Frontal cortex (tissue), 4 donors: ENCODE data around the gene STPG1. TPM values are rescaled to one million over a fixed set of nuclear protein-coding genes. Genes with fewer than 3 reads are reported as not detected.
A peak's percentile ranks its signal among the peaks of the same experiment; 100 is the strongest.

Experiments
- DNase-seq, 2 donors: peaks; one replicate each; pipeline ENCODE4 v3.0.0; 2012; ENCODE audit warnings: low spot score in 2 of 2
- FAIRE-seq: peaks from 2 replicates; lab custom pipeline; 2012; peaks lifted over from hg19 to GRCh38; lab: Jason Lieb, UNC
- total RNA-seq: library from RNA; depleted of rRNA; stranded (reverse); fragments of >200 nt; gene quantifications from one replicate; pipeline ENCODE4 v1.2.3, GENCODE V29; 2014
- donor health status: control.
- donor health status: control.
- donor health status: control.

Gene STPG1
- total RNA-seq, 1 donor from 2014 or later, result 2.9 TPM

DNA sequence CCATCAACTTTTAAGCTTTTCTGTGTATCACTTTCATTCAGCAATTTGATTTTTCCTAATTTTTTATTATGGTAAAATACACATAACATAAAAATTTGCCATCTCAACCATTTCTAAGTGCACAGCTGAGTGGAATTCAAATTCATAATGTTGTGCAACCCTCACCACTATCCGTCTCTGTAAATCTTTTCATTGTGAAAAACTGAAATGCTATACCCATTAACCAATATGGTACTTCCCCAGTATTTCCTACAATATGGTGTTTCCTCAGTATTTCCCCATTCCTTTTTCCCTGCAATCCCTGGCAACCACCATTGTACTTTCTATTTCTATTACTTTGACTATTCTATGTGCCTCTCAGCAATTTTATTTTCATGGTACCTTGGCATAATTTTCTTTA lies 6.8 kb downstream of the STPG1 start:
- DNase-seq (no peak), FAIRE-seq (no peak)

DNA sequence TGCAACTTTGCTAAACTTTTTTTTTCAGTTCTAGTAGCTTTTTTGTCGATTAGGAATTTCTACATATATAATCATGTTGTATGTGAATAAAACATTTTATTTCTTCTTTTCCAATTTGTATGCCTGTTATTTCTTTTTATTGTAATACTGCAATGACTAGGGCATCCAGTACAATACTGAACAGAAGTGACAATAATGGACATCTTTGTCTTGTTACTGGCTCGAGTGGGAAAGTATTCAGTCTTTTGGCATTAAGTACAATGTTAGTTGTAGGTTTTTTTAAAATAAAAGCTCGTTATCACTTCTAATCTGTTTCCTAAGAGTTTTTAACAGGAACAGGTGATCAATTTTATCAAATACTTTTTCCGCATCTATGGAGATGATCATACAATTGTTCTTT lies 9.8 kb downstream of the STPG1 start:
- no peak for DNase-seq
- no peak for FAIRE-seq

DNA sequence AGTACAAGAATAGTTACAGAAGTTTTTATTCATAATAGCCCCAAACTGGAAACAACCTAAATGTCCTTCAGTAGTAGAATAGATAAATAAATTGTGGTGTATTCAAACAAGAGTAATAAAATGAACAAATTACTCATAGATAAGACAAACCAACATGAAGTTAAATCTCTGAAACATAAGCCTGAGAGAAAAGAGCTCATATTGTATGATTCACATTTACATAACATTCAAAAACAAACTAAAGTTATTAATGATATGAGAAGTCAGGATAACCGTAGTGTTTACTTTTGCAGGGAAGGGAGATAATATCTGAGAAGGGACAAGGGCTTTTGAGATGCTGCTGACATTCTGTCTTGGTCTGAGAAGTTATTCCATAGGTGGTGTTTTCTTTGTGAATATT lies 13.5 kb downstream of the STPG1 start:
- DNase-seq (no peak), FAIRE-seq (no peak)

DNA sequence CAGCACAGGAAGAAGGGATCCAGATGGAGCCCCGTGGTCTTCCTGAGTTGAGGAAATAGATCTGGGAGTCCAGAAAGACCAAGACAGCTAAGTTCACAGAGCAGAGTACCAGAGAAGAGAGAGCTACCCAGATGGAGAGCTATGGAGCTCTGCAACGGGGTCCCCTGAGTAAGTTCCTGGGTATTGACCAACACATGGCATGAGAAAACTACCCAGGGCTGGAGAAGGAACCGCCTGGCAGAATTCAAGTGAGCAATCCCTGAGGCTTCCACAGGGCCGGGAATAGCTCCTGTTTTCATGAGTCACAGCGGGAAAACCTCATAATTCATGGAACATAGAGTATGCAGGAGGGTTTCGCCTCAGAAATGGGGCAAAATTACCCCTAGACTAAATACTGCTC lies 19.7 kb downstream of the STPG1 start:
- no peak for DNase-seq
- no peak for FAIRE-seq

DNA sequence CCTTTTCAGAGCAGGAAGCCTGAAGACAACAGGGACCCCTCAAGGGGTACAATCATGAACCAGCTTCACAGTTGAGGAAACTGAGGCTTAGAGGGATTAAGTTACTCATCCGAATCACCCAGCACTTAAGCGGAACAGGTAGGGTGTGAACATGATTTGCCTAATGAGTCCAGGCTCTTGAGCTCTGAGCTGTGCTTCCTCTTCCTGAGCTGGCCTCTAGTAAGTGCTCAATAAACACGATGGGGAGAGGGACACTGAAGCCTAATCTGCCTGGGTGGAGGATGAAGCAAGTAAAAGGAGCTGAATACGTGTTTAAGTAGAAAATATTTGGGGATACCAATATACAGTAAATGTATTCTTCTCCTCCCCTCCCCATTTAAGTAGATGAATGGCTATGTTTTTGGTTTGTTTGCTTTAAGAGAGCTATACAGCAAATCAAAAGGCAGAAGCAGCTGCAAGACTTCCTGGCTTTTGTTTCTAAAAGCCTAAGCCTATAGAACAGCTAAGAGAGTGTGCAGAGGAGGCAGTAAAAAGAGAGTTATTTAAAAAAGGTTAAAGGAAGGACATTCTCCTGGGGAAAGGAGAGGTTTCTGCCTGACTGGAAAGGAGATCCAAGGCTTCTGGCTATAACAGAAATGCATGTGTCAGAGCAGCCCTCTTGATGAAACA lies 20.5 kb downstream of the STPG1 start:
- FAIRE-seq, result no peak

DNA sequence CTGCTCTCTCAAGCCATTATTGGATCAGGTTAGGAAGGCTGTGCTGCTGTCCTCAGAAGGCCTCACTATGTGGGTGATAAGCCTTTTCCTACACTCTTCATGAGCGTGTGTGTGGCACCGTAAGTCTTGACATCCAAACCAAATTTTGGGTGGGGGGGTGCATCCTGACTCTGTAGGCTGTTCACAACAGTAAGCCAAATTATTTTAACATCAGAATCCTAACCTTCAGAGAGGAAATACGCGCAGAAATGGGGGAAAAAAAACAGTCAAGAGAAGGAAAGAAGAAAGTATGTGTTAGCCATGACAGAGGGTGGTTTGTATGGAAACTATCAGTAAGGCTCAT lies 21.0 kb downstream of the STPG1 start:
- no peak for FAIRE-seq
- DNase-seq, result no peak

More for the DNA sequence above, 20.5 kb downstream of the STPG1 start:
- no peak for DNase-seq

DNA sequence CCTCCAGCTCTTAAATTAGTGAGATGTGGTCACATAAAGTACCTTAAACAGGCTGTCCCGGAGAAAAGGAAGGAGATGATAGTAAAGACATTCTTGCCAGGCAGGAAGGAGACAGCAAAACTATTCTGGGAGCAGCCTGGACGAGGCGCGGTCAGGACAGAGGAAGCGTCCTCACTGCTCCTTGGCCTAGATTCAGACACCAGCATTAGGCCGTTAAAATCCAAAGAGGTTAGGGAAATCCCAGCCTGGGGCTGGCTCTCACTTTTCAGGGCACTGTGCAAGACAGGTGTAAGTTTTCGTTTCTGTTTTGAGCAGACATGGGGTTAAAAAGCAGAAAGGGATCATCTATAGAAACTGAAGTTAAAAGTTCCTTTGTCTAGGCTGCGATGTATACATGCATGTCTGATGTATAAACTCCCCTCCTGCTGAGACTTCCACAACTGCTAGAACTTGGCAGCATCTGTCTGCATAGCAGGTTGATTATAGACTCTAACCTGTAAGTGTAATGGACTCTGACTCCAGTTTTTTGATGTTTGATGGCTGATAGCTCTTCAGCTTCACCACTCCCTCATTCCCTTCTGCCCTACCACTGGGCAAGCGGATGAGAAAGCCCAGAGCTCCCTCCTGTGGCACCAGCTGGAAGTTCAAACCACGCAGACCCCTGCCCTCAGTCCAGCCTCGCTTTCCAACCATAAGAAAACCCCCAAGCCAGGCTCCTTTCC lies 21.5 kb downstream of the STPG1 start:
- no peak for FAIRE-seq
- peak in 1 of 2 donors; percentile 38 for DNase-seq

DNA sequence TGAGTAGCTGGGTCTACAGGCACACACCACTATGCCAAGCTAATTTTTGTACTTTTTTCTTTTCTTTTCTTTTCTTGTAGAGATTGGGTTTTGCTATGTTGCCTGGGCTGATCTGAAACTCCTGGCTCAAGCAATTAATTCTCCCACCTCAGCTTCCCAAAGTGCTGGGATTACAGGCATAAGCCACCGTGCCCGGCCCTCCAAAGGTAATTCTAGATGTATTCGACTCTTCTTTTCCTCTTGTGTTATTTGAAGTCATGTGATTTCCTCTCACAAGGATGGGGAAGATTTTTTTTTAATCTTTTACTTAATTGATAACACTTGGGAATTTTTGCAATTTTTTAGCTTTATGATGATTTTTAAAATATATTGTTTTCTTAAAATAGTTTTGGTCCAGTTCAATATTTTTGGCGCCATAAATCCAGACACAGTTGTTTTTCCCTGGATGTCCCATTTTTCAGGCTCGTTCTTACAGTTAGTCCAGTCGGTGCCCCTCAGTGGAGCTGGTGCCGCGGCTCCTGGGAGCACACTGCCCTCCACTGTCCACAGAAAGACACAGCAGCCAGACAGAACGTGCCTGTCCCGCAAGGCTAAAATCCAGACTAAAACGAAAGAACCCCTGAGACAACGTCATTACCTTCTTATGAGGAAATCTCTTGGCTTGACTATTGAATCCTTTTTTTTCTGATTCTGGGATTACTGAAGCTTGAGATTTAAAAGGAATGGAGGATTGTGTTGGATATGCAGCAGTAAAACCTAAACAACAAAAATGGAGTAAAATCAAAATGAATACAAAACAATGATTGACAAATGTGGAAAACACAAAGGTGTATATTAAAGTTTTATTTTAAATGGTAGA lies 22.4 kb downstream of the STPG1 start:
- FAIRE-seq (no peak), DNase-seq (peak; percentile 34 to 71)

DNA sequence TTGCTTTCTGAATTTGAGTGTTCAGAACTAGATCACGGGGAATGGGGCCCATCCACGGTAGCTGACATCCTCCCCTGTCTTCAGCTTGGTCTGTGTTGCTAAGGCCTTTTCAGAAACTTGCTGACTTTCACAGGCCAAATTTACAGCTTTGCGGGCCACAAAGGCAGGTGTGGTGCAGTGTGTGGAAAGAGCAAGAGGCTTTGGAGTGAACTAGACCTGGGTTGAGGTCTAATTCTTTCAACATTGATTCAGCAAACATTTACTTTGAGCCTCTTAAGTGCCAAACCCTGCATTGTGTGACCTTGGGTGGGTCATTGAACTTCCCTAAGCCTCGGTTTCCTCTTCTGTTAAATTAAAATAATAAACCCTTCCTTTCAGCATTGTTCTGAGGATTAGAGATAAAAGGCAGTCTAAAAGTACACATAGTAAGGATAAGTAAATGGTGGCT lies 24.3 kb downstream of the STPG1 start:
- no peak for DNase-seq
- FAIRE-seq, result no peak

DNA sequence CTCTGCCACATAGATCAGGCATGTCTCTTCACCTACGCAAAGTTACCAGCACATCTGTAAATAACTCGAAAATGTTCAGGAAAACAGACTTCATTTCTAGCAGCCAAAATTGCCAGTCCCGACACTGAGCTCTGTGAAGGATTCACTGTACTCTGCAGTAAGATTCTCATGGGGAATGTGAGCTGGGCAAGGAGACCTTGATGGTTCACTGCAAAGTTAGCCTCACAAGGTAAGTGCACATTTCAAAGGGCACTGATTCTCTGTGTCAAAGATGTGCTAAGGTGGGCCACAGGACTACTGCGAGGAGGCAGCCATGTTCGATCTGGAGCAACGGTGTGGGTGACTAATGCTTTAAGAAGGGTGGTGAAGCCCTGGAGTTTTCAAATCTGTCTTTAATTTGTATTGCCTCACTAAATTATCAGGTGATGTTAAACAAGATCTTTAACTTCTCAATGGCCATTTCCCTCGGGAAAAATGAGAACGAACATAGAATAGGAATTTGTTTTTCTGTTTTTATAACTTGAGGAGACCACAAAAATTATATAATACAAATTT lies 25.2 kb downstream of the STPG1 start:
- no peak for FAIRE-seq
- no peak for DNase-seq

DNA sequence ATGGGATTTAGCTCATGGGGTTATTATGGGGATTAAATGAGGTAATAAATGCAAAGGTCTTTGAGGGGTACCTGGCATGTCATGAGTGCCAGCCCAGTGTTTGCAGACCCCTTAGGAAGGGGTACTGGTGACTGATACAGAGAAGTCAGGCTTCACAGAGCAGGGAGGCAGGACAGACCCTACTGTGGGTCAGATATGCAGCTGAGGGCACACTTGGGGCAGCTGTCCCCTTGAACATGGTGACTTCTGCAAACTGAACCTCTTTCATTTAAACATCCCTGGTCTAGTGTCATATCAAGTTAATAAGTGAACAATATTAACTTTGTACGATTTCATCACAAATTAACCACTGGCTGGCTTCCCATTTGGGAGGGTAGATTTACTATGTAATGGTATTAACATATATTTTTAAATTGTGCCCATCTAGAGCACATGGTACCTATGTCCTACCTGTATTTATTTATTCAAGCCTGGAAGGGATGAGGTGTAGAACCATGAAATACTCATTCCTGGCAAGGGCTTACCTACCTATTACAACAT lies 25.9 kb downstream of the STPG1 start:
- DNase-seq (no peak), FAIRE-seq (no peak)

DNA sequence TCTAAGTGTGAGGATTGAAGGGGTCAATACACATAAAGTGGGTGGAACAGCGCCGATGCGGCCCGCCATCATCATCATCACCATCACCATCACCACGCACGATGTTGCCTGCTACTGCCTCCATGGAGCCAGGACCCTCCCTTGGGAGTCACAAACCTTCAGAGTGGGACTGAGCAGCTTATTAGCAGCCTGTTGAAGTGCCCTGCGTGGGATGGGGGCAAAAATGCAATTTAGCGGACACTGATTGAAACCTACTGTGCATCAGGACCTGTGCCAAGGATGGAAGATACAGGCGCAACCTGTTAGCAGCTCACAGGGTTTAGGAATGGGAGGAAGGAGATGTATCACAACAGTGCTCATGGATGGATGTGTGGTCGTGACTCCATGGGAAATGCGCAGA lies 26.7 kb downstream of the STPG1 start:
- no peak for FAIRE-seq

DNA sequence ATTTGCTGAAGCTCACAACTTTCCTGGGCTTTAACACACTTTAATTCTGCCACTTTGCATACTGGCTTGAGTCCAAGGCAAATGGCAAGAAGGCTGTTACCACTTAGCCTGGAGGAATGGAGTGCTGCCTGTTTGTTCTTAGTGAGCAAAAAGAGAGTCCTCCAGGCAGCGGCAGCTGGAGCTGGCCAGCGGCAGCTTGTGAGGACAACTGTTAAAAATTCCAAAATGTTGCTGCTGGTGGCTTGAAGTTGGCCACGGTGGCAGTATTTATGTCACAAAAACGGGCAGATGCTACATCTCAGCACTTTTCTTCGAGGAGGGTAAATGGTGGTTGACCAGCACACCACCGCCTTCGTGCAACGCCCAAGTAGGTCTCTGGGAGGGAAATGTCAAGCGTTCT lies 27.3 kb downstream of the STPG1 start:
- FAIRE-seq (no peak), DNase-seq (no peak)

More for the DNA sequence above, 26.7 kb downstream of the STPG1 start:
- no peak for DNase-seq

DNA sequence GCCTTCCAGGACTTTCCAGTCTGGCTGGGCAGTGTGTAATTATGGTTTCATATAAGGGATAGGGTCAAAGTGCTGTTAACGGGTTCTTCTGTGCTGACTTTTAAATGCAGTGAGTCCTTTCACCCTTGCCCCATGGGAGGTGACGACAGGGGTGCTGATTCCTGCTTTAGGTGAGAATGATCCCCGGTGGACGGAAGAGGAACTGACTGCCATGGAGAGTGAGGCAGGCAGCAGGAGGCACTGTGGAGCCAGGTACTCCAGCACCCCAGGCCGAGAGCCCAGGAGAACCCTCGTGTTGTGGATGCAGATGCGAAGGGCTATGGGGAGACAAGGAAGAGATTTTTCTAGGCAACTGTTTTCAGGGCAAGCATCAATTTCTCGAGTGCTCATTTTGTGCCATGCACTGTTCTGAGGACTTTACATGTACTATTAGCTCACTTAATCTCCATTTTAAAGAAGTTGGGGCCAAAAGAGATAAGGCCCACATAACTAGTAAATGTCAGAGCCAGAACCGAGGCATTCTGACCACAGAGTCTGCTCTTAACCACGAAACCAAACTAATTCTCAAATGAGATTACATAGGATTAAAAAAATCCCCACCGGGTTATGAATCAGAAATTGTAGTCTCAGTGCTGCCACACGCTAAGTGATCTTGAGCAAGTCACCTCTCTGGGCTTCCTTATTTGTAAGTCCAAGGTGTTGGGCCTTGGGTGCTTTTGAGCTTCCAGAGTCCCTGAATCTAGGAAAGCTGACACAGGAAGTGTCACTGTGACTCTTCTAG lies 28.2 kb downstream of the STPG1 start:
- FAIRE-seq (no peak), DNase-seq (no peak)

DNA sequence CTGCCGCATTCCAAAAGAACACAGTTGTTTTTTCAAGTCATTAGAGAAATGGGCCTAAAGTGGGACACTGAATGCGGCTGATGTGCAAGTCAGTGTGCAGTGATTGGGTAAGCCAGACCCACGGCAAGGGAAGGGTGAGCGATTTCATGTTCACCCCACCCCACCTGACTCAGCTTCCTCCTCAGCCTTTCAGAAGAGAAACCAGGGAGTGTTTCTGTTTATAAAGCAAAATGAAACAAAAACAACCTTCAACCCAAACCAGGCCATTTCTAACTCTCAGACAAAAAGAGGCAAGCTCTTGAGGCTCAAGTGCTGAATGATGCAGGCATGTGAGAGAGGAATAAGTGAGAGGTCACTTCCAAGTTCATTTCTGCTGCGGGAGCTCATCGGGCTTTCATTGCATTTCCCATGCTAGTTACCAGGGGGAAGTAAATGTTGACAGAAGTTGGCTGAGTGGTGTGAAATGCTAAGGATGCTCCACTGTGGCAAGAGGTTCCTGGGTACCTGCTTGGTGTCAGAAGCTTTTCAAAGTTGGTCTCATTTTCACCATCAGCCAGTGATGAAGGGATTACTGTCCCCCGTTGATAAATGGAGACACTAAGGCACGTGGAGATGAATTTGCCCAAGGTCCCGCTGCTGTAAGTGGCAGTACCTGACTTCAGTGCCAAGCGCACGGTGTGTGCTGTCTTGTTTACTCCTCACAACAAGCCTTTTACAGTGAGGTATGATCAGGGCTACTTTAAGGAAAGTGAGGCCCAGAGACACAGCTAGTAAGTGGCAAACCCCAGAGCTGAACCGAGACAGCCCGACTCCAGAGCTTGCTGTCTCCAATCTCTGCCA lies 29.1 kb downstream of the STPG1 start:
- FAIRE-seq (no peak), DNase-seq (no peak)

DNA sequence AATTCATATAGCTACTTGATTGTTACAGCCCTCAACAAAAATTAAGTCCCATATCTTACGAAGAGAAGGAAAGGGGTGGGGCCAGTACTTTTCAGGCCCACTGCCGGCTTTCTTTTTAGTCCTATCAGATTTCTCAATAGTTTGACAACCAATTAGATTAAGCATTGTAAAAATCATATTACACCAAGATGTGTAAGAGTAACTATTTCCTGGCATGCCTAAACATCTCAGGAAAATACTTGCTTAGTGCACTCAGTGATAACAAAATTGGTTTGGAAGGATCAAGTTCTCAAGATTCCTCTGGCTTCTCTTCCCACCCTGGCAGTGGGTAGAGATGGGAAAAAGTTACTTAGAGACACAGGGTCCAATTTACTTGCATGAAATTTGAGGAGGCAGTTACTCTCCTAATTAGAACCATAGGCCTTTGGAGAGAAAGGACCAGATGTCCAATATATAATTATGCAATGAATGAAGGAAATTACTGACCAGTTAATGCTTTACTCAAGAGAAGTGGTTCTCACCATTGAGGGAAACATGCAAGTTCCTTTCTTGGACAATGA lies 30.1 kb downstream of the STPG1 start:
- DNase-seq (no peak), FAIRE-seq (no peak)

DNA sequence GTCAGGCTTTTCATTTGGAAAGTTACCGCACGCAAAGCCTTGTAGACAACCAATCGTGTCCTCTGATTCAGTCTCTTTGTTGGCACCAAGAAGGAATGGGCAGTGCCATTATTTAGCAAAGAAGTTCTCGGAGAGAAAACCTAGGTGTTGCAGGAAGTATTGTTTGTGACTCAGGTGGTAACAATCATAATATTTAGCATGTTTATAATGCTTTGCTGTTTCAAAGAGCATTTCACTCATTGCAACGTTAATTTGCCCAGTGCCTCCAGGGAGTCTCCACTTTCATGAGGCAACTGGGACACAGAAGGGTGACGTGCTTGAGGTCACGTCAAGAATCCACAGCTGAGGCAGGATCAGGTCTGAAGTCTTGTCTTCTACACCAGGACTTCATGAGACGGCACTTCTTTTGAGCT lies 31.4 kb downstream of the STPG1 start:
- DNase-seq (no peak), FAIRE-seq (no peak)

DNA sequence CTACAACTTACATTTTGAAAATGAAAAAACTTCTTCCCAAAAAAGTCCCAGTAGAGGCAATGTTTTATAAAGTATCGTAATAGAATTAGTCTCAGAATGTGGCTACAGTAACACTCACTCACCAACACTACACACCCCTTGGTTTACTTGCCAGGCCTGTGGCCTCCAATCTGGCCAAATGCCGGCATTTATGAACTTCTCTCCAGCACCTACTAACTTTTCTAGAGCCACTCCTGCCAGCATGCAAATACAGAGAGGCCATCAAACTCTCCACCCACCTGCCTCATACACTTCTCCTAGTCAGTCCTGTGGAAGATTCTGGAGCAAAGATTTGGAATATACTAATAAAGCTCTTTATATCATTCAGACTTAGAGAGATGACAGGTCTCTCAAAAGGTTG lies 32.3 kb downstream of the STPG1 start:
- FAIRE-seq (no peak), DNase-seq (no peak)
